Natural killer cell (primary cell): Measurements from ENCODE around the gene CDC42SE2. TPM values are rescaled to one million over a fixed set of nuclear protein-coding genes. Genes with fewer than 3 reads are reported as not detected.
A peak's percentile ranks its signal among the peaks of the same experiment; 100 is the strongest.

Experiments
- ATAC-seq, 3 donors: fragments of 150-1000 bp in 2 of 3; fragments of 200-7000 bp in 1 of 3; cut with Tn5 transposase; 1 replicate in 1 of 3; 2 replicates in 2 of 3; pipeline ENCODE4 v1.10.0; 2021; ENCODE audit warnings: mild to moderate bottlenecking in 2 of 3, moderate library complexity in 2 of 3
- DNase-seq, 2 donors: peaks; one replicate each; pipeline versions ENCODE4 v3.0.0 to v3.0.0-alpha.2; 2013 to 2021; ENCODE audit warnings: mixed read lengths in 1 of 2
- H3K27ac ChIP-seq: one replicate; pipeline ENCODE4 v1.5.1; 2013; ENCODE audit warnings: mild to moderate bottlenecking, low read length
- H3K27me3 ChIP-seq: one replicate; pipeline ENCODE4 v1.6.1; 2013; ENCODE audit warnings: low read length; ENCODE audit not compliant: control insufficient read depth, insufficient read depth
- H3K36me3 ChIP-seq: one replicate; pipeline ENCODE4 v1.6.1; 2013; ENCODE audit warnings: low read length; ENCODE audit not compliant: control insufficient read depth, insufficient read depth
- H3K4me1 ChIP-seq: one replicate; pipeline ENCODE4 v1.6.1; 2013; ENCODE audit warnings: low read length; ENCODE audit not compliant: control insufficient read depth, insufficient read depth
- H3K4me3 ChIP-seq: one replicate; pipeline ENCODE4 v1.5.1; 2013; ENCODE audit warnings: low read length
- H3K9me3 ChIP-seq: one replicate; pipeline ENCODE4 v1.6.1; 2013; ENCODE audit warnings: low read length; ENCODE audit not compliant: control insufficient read depth, insufficient read depth
- H3K27ac Mint-ChIP-seq, 2 donors: one replicate each; pipeline ENCODE4 v1.8.0; 2022; ENCODE audit warnings: mild to moderate bottlenecking in 2 of 2, mixed read lengths in 2 of 2, moderate library complexity in 1 of 2
- H3K27me3 Mint-ChIP-seq, 2 donors: one replicate each; pipeline ENCODE4 v1.8.0; 2022; ENCODE audit warnings: low read depth in 2 of 2, mixed read lengths in 2 of 2
- H3K36me3 Mint-ChIP-seq: one replicate; pipeline ENCODE4 v1.8.0; 2022; ENCODE audit warnings: mixed read lengths
- H3K4me1 Mint-ChIP-seq, 2 donors: one replicate each; pipeline ENCODE4 v1.8.0; 2022; ENCODE audit warnings: mixed read lengths in 2 of 2
- H3K4me3 Mint-ChIP-seq: one replicate; pipeline ENCODE4 v1.8.0; 2022; ENCODE audit warnings: mild to moderate bottlenecking, moderate library complexity, mixed read lengths
- H3K9me3 Mint-ChIP-seq, 2 donors: one replicate each; pipeline ENCODE4 v1.8.0; 2022; ENCODE audit warnings: mixed read lengths in 2 of 2
- WGBS: methylation state at CpG from one replicate; pipeline ENCODE4 v1.1.7; 2013; ENCODE audit warnings: missing lambda C conversion rate; ENCODE audit not compliant: insufficient coverage; 5-methylcytosine and 5-hydroxymethylcytosine counted together
- intact Hi-C: fragments of 100-400 bp; cut with micrococcal nuclease; formaldehyde crosslinking; loops from one replicate; pipeline ENCODE4 v1.14.2; 2022
- total RNA-seq, 4 donors: library from RNA; stranded (reverse); fragments of 120-200 nt in 1 of 4; gene quantifications; one replicate each; pipeline versions ENCODE4 v1.2.3 to v1.2.4, GENCODE V29; 2013 to 2022
- TF ChIP-seq, protein P1 (sequence below): fragments of 200-600 bp; IDR thresholded peaks from one replicate; pipeline ENCODE4 v1.8.0; 2022; ENCODE audit warnings: antibody characterized with exemption

The CDC42SE2 gene
- total RNA-seq, 3 donors from 2014 or later (not counting 1 experiment from before 2014, with no cell fraction given) = 140 to 183 (median 166) TPM

DNA sequence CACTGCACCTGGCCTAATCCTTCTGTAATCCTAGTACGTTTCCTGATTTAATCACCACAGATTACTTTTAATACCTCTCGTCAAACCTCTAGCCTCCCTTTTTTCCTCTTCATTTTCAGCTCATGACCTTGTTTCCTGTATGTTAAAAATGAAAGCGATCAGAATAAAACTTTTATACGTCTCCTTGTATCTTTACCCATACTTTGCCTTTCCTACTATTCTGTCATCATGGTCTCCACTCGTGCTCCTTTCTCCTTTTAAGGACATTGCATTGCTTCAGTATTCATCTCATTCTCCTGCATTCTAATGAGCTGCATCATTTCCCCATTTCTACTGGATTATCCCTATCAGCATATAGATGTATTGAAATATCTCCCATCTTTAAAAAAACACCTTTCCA, 8.5 kb downstream of the CDC42SE2 start:
- DNase-seq (peak in 1 of 2 donors; percentile 56), ATAC-seq (peak in 1 of 3 donors; percentile 25)
- no peaks in the 10 kb centered on the region for H3K9me3 Mint-ChIP-seq
- Histone ChIP-seq H3K9me3 (no peaks in the 10 kb centered on the region), H3K27me3 (no peaks in the 10 kb centered on the region), H3K27ac (peak overlapping the region; percentile 69), H3K36me3 (no peaks in the 10 kb centered on the region), H3K4me3 (peak overlapping the region; percentile 7), H3K4me1 (peaks cover 67% of the 10 kb centered on the region)
- 12% methylated on average over 5 of the region's 5 CpGs for WGBS
- peak overlapping the region; percentile 86 for H3K4me3 Mint-ChIP-seq
- peak overlapping the region; percentile 77 to 83 for H3K27ac Mint-ChIP-seq
- TF ChIP-seq, protein P1, sequence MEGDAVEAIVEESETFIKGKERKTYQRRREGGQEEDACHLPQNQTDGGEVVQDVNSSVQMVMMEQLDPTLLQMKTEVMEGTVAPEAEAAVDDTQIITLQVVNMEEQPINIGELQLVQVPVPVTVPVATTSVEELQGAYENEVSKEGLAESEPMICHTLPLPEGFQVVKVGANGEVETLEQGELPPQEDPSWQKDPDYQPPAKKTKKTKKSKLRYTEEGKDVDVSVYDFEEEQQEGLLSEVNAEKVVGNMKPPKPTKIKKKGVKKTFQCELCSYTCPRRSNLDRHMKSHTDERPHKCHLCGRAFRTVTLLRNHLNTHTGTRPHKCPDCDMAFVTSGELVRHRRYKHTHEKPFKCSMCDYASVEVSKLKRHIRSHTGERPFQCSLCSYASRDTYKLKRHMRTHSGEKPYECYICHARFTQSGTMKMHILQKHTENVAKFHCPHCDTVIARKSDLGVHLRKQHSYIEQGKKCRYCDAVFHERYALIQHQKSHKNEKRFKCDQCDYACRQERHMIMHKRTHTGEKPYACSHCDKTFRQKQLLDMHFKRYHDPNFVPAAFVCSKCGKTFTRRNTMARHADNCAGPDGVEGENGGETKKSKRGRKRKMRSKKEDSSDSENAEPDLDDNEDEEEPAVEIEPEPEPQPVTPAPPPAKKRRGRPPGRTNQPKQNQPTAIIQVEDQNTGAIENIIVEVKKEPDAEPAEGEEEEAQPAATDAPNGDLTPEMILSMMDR = no peak
- H3K36me3 Mint-ChIP-seq = no peaks in the 10 kb centered on the region
- H3K4me1 Mint-ChIP-seq = peaks cover 54 to 61% of the 10 kb centered on the region in 2 donors
- no peaks in the 10 kb centered on the region for H3K27me3 Mint-ChIP-seq
- intact Hi-C loops = no loop called here

DNA sequence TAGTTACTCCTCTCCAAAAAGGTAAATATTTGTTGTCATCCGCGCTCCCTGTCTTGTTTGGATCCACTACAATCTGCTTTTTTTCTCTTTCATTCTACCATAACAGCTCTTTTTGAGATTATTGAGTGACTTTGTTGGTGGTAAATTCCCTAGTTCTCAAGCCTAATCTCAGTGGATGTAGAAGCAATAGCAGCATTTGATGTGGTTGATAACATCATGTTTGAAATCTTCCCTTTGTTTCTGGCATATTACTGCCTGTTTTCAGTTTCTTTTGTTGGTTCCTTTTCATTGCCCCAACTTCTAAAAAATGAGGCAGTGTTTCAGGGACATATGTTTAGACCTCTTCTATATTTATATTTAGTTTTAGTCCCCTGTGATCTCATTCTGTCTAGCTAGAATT, 8.9 kb downstream of the CDC42SE2 start:
- Mint-ChIP-seq H3K4me1 (peaks cover 55 to 64% of the 10 kb centered on the region in 2 donors), H3K27ac (peak overlapping the region; percentile 77 to 83), H3K4me3 (peak overlapping the region; percentile 86), H3K36me3 (no peaks in the 10 kb centered on the region), H3K27me3 (no peaks in the 10 kb centered on the region), H3K9me3 (no peaks in the 10 kb centered on the region)
- Histone ChIP-seq H3K36me3 (no peaks in the 10 kb centered on the region), H3K27me3 (no peaks in the 10 kb centered on the region), H3K27ac (peak overlapping the region; percentile 69), H3K4me3 (no peak overlapping the region), H3K4me1 (peaks cover 67% of the 10 kb centered on the region), H3K9me3 (no peaks in the 10 kb centered on the region)
- DNase-seq = peak in 1 of 2 donors; percentile 83
- TF ChIP-seq, protein P1 = no peak
- intact Hi-C loops = no loop called here
- peak in 2 of 3 donors; percentile 25 to 31 for ATAC-seq
- 85% methylated on average over 2 of the region's 2 CpGs for WGBS

DNA sequence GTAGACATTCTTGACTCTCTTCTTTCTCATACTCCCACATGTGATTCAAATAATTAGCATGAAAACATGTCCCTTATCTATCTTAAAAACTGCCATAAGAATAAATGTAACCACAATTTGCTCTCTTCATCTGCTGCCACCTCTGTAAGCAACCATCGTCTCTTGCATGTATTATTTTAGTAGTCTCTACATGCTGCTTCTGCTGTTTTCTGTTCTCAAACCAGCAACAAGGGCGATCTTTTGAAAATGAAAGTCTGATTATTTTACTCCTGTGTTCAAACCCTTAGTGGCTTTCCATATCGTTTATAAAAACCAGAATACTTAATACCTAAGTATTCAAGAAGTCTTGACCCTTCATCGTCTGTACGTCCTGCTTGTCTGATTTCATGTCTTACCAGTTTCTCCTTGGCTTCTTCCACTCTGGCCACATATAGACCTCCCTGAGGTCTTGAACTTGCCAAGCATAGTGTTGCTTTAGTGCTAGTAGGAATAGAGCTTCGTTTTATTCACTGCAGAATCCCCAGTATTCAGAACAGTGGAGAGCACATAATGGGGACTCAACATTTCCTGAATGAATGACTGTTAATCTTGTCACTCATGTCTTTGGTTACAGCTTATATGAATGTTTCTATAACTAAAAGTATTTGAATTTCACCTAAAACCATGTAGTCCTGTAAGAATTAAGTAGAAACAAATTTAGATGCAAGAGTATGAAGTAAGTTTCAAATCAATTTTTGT, 10.6 kb downstream of the CDC42SE2 start:
- no peak overlapping the region for H3K4me3 ChIP-seq
- H3K9me3 Mint-ChIP-seq = no peaks in the 10 kb centered on the region
- intact Hi-C loops = loop anchor here (5.0 kb wide), 1 partner anchor 67 kb away; no protein-coding TSS in a partner anchor
- H3K9me3 ChIP-seq = no peaks in the 10 kb centered on the region
- ATAC-seq (no peak), DNase-seq (peak in 1 of 2 donors; percentile 49)
- H3K27ac ChIP-seq = peak overlapping the region; percentile 69
- TF ChIP-seq, protein P1 = no peak
- H3K4me1 ChIP-seq = peaks cover 66% of the 10 kb centered on the region
- H3K36me3 ChIP-seq = no peaks in the 10 kb centered on the region
- H3K36me3 Mint-ChIP-seq = no peaks in the 10 kb centered on the region
- H3K4me1 Mint-ChIP-seq = peaks cover 71 to 81% of the 10 kb centered on the region in 2 donors
- no peaks in the 10 kb centered on the region for H3K27me3 Mint-ChIP-seq
- H3K27ac Mint-ChIP-seq = peak overlapping the region; percentile 73 to 93
- H3K4me3 Mint-ChIP-seq = peak overlapping the region; percentile 76
- H3K27me3 ChIP-seq = no peaks in the 10 kb centered on the region
- WGBS = 37% methylated on average over 6 of the region's 6 CpGs
